Peyer's patch (tissue), 4 donors: ENCODE measurements around the gene BRPF1.

Experiments used
- CTCF ChIP-seq, 6 experiments: fragments of 450-650 bp in 4 of 6; fragments of 200-600 bp in 2 of 6; sonication (generic) in 1 of 6; IDR thresholded peaks; one replicate each; pipeline ENCODE4 v1.5.1; 2017 to 2019; ENCODE audit warnings: antibody characterized with exemption in 6 of 6, mild to moderate bottlenecking in 3 of 6, moderate library complexity in 1 of 6
- POLR2A ChIP-seq, 2 donors: fragments of 450-650 bp; IDR thresholded peaks; one replicate each; pipeline ENCODE4 v1.5.1; 2017; ENCODE audit warnings: antibody characterized with exemption in 2 of 2, mild to moderate bottlenecking in 2 of 2, moderate library complexity in 2 of 2

DNA sequence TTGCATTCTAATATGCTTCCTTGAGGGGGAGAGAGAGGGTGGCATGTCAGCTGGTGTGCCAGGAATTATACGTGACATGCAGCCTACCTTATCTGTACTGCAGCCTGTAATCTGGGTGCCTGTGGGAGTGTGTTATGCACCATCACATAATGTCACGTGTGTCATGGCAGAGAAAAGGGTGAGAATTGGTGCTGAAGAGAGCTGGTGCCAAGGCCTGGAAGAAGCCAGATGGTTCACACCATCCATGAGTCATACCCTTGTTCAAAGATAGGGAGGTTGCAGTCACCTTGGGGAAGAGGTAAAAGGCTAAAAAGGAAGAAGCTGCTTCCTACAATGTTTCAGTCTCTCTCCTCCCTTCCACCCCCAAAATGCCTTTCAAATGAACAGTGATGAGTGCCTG is 5.3 kb downstream of the BRPF1 start:
- TF ChIP-seq POLR2A (IDR thresholded peaks at IDR 0.05) (no peak), CTCF (IDR thresholded peaks at IDR 0.05) (no peak)
